22Rv1 (cell line): ENCODE results near the gene TRIOBP.

Source experiments
- ZFX ChIP-seq: fragments of 450-650 bp; IDR thresholded peaks from 2 replicates; pipeline ENCODE4 v1.6.1; 2017; ENCODE audit warnings: antibody characterized with exemption, borderline replicate concordance
- TF ChIP-seq, protein P1 (sequence below): fragments of 450-650 bp; IDR thresholded peaks from 2 replicates; pipeline ENCODE4 v1.5.1; 2017; ENCODE audit warnings: mild to moderate bottlenecking

DNA sequence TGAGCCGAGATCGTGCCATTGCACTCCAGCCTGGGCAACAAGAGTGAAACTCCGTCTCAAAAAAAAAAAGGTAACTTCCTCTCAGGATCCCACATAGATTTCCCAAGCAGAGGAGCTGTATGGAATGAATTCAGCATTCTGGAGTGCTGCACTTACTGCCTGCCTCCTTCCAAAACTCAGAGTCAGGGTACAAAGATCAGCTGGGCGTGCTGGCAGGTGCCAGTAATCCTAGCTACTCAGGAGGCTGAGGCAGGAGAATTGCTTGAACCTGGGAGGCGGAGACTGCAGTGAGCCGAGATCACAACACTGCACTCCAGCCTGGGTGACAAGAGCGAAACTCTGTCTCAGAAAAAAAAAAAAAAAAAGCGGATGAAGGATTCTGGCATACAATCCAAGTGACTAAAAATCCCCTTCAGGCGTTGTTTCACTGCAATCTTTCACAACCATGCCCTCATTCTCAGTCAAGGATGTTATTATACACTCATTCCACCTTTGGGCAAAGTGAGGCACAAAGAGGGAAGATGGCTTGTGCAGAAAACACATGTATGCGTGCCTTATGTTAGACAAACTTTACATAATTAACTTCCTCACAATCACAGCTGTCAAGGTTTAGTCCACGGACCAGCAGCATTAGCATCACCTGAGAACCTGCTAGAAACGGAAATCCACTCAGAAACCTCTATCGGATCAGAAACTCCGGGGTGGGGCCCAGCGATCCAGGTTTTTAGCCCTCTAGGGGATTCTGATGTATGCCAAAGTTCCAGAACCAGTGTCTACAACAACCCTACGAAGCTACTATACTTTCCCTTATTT is 11.8 kb upstream of the TRIOBP start:
- TF ChIP-seq, protein P1, sequence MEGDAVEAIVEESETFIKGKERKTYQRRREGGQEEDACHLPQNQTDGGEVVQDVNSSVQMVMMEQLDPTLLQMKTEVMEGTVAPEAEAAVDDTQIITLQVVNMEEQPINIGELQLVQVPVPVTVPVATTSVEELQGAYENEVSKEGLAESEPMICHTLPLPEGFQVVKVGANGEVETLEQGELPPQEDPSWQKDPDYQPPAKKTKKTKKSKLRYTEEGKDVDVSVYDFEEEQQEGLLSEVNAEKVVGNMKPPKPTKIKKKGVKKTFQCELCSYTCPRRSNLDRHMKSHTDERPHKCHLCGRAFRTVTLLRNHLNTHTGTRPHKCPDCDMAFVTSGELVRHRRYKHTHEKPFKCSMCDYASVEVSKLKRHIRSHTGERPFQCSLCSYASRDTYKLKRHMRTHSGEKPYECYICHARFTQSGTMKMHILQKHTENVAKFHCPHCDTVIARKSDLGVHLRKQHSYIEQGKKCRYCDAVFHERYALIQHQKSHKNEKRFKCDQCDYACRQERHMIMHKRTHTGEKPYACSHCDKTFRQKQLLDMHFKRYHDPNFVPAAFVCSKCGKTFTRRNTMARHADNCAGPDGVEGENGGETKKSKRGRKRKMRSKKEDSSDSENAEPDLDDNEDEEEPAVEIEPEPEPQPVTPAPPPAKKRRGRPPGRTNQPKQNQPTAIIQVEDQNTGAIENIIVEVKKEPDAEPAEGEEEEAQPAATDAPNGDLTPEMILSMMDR = no peak
- TF ChIP-seq ZFX = no peak
